HG03066 (cell line): ENCODE data around the gene GYS1.
A peak's percentile ranks its signal among the peaks of the same experiment; 100 is the strongest.
"Not testable (repeated sequence)": the region's sequence is repeated elsewhere in the genome, so short reads cannot be mapped to it uniquely, and the experiment has no call there.

Source experiments
- ATAC-seq: cut with Tn5 transposase; IDR thresholded peaks from one replicate; pipeline ENCODE4 v1.9.1; 2021; ENCODE audit warnings: low read depth; ENCODE audit not compliant: unreplicated experiment

Gene GYS1

GRCh38 chr19:48993175-48994034 lies at the start of gene GYS1, which contains the start of gene RUVBL2:
Gene GYS1 (minus strand): TSS chr19:48993309. CDS start chr19:48993112, 197 bp downstream.
Gene RUVBL2 (plus strand): TSS chr19:48993887. CDS start chr19:48993912, 25 bp downstream.
- peak; percentile 89 for ATAC-seq

DNA sequence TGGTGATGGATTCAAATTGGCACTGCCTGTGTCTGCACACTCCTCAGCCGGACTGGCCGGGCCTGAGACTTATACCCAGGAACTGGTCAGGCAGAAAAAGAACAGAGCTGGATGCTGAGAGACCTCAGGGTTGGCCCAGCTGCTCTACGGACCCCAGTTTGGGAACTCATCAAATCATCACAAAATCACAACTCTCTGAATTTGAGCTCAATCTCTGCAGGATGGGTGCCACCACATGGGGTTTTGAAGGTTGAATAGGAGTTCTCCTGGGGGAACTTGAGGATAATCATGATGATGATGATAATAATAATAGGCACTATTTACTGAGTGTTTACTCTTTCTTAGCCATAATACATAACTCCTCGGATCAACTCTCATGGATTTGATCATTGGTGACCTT lies 49.6 kb upstream of the GYS1 start:
- not testable (repeated sequence) for ATAC-seq

DNA sequence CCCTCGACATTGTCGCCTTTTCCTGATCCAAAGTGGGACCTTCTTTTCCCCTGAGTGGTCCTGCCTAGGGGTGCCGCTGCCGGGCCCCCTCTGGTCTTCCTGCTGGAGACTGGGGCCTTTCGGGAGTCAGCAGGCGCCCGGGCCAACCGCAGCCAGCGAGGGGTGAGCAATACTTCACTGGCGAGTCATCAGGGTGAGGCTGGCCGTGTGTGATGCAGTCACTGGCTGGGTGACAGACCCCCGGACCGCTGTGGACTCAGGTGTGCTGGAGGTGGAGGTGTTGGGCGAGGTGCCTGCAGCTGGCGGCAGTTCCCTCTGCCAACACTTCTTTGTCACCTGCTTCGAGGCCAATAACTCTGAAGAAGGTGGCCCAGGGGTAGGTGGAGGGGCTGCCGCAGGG lies 49.1 kb upstream of the GYS1 start:
- ATAC-seq = no peak

DNA sequence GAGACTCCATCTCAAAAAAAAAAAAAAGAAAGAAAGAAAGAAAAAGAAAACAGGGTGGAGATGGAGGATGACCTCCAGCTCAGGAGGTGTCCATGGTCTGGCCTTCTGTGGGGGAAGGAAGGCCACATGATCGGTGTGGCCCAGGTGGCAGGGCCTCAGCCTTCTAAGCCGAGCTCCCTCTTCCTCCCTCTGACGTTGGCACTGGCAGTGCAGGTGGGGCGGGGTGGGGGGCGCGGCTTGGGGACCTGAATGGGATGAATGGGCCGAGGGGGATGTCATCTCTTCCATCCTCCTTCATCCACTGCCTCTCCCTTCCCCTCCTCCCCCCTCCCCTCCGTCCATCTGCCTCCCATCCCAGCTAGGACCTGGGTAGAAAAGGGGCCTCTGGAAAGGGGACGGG lies 46.6 kb upstream of the GYS1 start:
- not testable (repeated sequence) for ATAC-seq

- ATAC-seq = not testable (repeated sequence)
These were observed 45.6 kb upstream of the GYS1 start for GRCh38 chr19:49038557-49039276.

GRCh38 chr19:49038111-49038510 lies 45.0 kb upstream of the GYS1 start:
- ATAC-seq = not testable (repeated sequence)

DNA sequence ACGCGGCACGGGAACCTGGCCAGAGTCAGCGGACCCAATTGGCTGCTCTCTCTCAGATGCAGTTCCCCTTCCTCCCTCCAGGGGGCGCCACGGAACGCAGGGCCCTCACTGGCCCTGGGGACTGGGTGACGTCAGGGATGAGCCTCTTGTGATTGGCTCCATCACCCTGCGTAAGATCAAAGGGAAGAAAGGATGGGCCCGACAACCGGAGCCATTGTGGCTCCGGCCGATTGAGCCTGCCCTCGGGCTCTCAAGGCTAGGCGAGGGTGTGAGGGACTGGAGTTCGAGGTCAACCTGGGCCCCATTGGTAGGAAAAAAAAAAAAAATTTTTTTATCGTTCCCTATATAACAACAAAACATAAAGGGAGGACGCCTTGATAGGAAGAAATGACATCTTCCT lies 43.7 kb upstream of the GYS1 start, which contains the start of gene CGB1:
Gene CGB1, minus strand, starts transcription at position 81 of the 400 bp plus-strand sequence. CDS start 184 bp downstream, outside the sequence.
- ATAC-seq = not testable (repeated sequence)

GRCh38 chr19:49031642-49032301 lies 38.7 kb upstream of the GYS1 start, which contains the start of gene CGB2:
Gene CGB2 (plus strand): TSS chr19:49031890. CDS start chr19:49032096, 206 bp downstream.
- not testable (repeated sequence) for ATAC-seq

DNA sequence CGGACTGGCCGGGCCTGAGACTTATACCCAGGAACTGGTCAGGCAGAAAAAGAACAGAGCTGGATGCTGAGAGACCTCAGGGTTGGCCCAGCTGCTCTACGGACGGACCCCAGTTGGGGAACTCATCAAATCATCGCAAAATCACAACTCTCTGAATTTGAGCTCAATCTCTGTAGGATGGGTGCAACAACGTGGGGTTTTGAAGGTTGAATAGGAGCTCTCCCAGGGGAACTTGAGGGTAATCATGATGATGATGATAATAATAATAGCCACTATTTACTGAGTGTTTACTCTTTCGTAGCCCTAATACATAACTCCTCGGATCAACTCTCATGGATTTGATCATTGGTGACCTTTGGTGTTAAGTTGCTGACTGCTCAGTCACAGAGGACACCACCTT lies 37.2 kb upstream of the GYS1 start:
- ATAC-seq = not testable (repeated sequence)

DNA sequence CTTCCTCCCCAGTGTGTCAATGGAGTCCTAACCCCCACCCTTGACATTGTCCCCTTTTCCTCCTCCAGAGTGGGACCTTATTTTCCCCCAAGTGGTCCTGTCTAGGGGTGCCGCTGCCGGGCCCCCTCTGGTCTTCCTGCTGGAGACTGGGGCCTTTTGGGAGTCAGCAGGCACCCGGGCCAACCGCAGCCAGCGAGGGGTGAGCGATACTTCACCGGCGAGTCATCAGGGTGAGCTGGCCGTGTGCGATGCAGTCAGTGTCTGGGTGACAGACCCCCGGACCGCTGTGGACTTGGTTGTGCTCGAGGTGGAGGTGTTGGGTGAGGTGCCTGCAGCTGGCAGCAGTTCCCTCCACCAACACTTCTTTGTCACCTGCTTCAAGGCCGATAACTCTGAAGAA lies 36.6 kb upstream of the GYS1 start:
- not testable (repeated sequence) for ATAC-seq

DNA sequence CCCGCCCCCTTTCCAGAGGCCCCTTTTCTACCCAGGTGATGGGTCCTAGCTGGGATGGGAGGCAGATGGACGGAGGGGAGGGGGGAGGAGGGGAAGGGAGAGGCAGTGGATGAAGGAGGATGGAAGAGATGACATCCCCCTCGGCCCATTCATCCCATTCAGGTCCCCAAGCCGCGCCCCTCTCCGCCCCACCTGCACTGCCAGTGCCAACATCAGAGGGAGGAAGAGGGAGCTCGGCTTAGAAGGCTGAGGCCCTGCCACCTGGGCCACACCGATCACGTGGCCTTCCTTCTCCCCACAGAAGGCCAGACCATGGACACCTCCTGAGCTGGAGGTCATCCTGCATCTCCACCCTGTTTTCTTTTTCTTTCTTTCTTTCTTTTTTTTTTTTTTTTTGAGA lies 35.6 kb upstream of the GYS1 start:
- not testable (repeated sequence) for ATAC-seq

DNA sequence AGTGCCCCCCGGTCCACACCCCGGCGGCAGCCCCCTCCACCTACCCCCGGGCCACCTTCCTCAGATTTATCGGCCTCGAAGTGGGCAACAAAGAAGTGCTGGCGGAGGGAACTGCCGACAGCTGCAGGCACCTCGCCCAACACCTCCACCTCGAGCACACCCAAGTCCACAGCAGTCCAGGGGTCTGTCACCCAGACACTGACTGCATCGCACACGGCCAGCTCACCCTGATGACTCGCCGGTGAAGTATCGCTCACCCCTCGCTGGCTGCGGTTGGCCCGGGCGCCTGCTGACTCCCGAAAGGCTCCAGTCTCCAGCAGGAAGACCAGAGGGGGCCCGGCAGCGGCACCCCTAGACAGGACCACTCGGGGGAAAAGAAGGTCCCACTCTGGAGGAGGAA lies 32.5 kb upstream of the GYS1 start:
- not testable (repeated sequence) for ATAC-seq

GRCh38 chr19:49025088-49025487 lies 32.0 kb upstream of the GYS1 start:
- ATAC-seq = not testable (repeated sequence)

DNA sequence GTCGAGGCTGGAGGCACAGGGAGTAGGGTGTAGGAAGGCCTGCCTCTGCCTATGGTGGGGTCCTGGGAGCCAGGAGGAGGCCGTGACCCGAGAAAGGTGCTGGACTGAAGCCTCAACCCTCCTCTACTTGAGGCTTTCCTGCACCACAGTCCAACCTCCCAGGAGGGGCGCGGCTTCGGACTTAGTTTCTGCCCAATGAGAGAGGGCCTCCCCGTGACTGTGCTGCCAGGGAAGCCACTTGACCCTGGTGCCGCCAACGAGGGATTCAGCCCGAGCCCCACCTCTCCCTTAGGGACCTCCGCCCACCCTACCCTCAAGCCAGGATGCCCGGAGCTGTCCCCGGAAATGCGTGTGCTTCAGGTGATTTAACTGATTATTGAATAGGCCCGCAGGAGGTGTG lies 31.1 kb upstream of the GYS1 start, which contains the start of gene CGB3:
Gene CGB3, minus strand, starts transcription at position 101 of the 400 bp plus-strand sequence. CDS start 362 bp downstream, outside the sequence.
- not testable (repeated sequence) for ATAC-seq

GRCh38 chr19:49022116-49022515 lies 29.0 kb upstream of the GYS1 start:
- no peak for ATAC-seq

DNA sequence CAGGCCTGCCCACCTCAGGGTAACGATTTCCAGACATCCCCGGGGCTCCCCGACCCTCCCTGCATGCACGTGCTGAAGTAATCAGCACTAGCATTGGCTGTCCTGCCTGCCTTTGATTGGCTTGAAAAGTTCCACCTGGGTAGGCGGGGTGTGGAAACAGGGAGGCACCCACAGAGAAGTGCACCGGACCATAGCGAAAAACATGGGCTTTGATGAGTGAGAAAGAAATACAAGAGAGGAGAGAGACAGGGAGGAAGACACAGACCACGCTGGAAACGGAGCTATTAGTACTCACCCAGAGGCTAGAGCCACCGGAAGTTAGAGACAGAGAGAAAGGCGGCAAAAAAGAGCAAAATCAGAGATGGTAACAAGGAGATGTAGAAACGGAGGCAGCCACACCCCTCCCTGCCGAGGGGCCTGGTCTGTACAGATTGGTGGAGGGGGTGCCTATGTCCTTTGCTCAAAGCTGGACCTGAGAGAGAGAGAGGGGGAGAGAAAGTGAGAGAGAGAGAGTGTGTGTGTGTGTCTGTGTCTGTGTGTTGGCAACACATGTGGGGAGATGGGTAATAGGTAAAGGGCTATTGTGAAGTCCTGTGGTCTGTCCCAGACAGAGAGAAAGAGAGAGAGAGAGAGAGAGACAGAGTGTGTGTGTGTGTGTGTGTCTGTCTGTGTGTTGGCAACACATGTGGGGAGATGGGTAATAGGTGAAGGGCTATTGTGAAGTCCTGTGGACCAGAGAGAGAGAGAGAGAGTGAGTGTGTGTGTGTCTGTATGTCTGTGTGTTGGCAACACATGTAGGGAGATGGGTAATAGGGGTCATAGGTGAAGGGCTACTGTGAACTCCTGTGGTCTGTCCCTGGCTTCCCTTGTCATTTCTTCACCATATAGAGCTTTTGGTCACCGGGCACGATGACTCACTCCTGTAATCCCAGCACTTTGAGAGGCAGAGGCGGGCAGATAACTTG lies 28.1 kb upstream of the GYS1 start:
- ATAC-seq = no peak

- no peak for ATAC-seq
These were observed 27.2 kb upstream of the GYS1 start for GRCh38 chr19:49020342-49020741.

- ATAC-seq = no peak
These were observed 26.3 kb upstream of the GYS1 start for GRCh38 chr19:49019242-49019932.
